Gastroesophageal sphincter (tissue), 3 donors: ENCODE results near the gene PPP1R1A.

ENCODE experiments used
- CTCF ChIP-seq, 4 experiments: fragments of 200-600 bp in 2 of 4; fragments of 450-650 bp in 2 of 4; sonication (generic) in 1 of 4; IDR thresholded peaks; one replicate each; pipeline ENCODE4 v1.5.1; 2017 to 2019; ENCODE audit warnings: antibody characterized with exemption in 4 of 4, mild to moderate bottlenecking in 2 of 4, moderate library complexity in 2 of 4
- POLR2A ChIP-seq, 2 donors: fragments of 450-650 bp; IDR thresholded peaks; one replicate each; pipeline ENCODE4 v1.6.1; 2017; ENCODE audit warnings: antibody characterized with exemption in 2 of 2, mild to moderate bottlenecking in 2 of 2, moderate library complexity in 1 of 2
- POLR2AphosphoS5 ChIP-seq: sonication (generic); formaldehyde crosslinking; IDR thresholded peaks from one replicate; pipeline ENCODE4 v1.6.1; 2017; ENCODE audit warnings: antibody characterized with exemption

GRCh38 chr12:54562750-54563356 lies 25.6 kb downstream of the PPP1R1A start:
- TF ChIP-seq POLR2AphosphoS5 (peak; percentile 62), CTCF (IDR thresholded peaks at IDR 0.05) (peak in 1 of 4 experiments; percentile 16), POLR2A (IDR thresholded peaks at IDR 0.05) (no peak)
